Nephron progenitor cell (in vitro differentiated cells): ENCODE measurements around the gene ERG.

Source experiments
- DNase-seq: peaks from one replicate; pipeline ENCODE4 v3.0.0; 2021
- H3K27ac Mint-ChIP-seq: 2 replicates; pipeline ENCODE4 v1.8.0; 2021; ENCODE audit warnings: mild to moderate bottlenecking, moderate library complexity, mixed read lengths
- H3K27me3 Mint-ChIP-seq: 2 replicates; pipeline ENCODE4 v1.8.0; 2021; ENCODE audit warnings: mild to moderate bottlenecking, low read depth, mixed read lengths; ENCODE audit not compliant: poor library complexity
- H3K36me3 Mint-ChIP-seq: 2 replicates; pipeline ENCODE4 v1.8.0; 2021; ENCODE audit warnings: low read depth, mixed read lengths
- H3K4me1 Mint-ChIP-seq: 2 replicates; pipeline ENCODE4 v1.8.0; 2021; ENCODE audit warnings: mixed read lengths
- H3K4me3 Mint-ChIP-seq: 2 replicates; pipeline ENCODE4 v1.8.0; 2021; ENCODE audit warnings: mild to moderate bottlenecking, moderate library complexity, mixed read lengths
- H3K9me3 Mint-ChIP-seq: 2 replicates; pipeline ENCODE4 v1.8.0; 2021; ENCODE audit warnings: mild to moderate bottlenecking, moderate library complexity, mixed read lengths
- TF ChIP-seq, protein P1 (sequence below): fragments of 200-600 bp; sonication (generic); IDR thresholded peaks from 2 replicates; pipeline ENCODE4 v1.5.0; 2021; ENCODE audit warnings: antibody characterized with exemption

ERG gene

DNA sequence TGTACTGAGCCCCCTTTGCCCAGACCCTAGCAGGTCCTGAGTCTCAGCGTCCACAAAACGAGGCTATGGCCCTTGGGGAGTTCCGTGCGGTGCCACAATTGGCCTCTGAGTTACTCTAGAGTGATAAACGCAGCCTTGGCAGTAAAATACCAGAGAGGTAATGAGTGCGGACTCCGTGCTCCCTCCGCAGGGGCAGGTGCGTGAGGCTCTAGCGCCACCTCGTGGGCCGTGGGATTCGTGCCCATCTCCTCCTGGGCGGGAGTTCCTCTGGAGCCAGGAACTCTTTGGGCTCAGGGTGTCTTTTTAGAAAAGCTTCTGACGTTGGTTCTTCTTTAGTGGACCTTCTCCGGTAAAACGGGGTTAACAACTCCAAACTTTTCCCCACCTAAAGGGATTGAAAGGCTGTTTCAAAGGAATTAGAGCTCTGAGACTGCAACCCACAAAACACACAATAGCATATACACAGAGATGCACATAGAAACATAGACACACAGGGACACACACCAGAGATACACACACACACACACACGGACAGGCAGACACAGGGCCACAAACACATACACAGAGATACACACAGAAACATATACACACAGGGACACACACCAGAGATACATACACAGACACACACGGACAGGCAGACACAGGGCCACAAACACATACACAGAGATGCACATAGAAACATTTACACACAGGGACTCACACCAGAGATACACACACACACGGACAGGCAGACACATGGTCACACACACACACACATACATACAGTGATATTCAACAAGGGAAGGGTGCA, 142.1 kb downstream of the ERG start:
- H3K27ac Mint-ChIP-seq = no peak overlapping the region
- H3K4me3 Mint-ChIP-seq = no peak overlapping the region
- peaks cover 18% of the 10 kb centered on the region for H3K27me3 Mint-ChIP-seq
- H3K9me3 Mint-ChIP-seq = no peaks in the 10 kb centered on the region
- no peaks in the 10 kb centered on the region for H3K36me3 Mint-ChIP-seq
- H3K4me1 Mint-ChIP-seq = peaks cover 43% of the 10 kb centered on the region
- DNase-seq = peak; percentile 93
- TF ChIP-seq, protein P1, sequence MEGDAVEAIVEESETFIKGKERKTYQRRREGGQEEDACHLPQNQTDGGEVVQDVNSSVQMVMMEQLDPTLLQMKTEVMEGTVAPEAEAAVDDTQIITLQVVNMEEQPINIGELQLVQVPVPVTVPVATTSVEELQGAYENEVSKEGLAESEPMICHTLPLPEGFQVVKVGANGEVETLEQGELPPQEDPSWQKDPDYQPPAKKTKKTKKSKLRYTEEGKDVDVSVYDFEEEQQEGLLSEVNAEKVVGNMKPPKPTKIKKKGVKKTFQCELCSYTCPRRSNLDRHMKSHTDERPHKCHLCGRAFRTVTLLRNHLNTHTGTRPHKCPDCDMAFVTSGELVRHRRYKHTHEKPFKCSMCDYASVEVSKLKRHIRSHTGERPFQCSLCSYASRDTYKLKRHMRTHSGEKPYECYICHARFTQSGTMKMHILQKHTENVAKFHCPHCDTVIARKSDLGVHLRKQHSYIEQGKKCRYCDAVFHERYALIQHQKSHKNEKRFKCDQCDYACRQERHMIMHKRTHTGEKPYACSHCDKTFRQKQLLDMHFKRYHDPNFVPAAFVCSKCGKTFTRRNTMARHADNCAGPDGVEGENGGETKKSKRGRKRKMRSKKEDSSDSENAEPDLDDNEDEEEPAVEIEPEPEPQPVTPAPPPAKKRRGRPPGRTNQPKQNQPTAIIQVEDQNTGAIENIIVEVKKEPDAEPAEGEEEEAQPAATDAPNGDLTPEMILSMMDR = peak; percentile 99

DNA sequence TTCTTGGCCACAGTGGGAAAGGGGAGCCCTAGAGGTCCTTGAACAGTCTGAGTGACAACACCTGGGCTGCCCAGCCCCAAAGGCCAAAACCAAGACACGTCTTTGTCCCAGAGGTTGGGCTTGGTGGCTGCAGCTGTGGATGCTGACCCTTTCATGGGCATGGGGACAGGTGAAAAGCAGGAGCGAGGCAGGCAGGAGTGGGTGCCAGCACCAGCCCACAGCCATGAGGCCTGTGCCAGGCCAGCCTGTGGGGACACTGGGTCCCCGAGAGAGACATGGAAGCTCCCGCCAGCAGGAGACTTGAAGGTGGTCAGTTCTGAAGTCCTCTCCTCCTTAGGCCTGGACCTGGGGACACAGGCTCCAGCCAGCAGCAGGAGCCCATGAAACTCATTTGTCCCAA, 142.9 kb downstream of the ERG start:
- Mint-ChIP-seq H3K27ac (no peak overlapping the region), H3K4me3 (no peak overlapping the region), H3K4me1 (peaks cover 48% of the 10 kb centered on the region), H3K27me3 (peaks cover 14% of the 10 kb centered on the region), H3K9me3 (peaks cover 2% of the 10 kb centered on the region), H3K36me3 (no peaks in the 10 kb centered on the region)
- TF ChIP-seq, protein P1 = no peak
- DNase-seq = no peak

DNA sequence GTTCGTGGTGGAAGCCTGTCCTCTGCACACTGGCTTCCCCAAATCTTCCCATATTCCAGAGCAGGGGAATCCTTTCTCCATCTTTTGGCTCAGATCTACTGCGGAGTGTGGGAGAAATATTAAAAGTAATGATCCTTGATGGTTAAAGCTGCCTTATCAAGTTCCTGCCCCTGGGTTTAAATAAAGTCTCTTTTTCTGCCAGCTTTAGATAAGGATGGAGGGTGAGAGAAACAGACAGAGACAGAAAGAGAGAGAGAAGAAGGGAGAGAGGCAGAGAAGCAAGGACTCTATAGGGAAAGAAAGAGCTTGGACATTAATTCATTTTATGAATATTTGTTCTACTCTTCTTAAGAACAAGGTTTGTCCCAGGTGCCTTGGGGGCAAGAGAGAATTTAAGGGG, 143.5 kb downstream of the ERG start:
- DNase-seq = no peak
- no peak overlapping the region for H3K4me3 Mint-ChIP-seq
- H3K27me3 Mint-ChIP-seq = peaks cover 9% of the 10 kb centered on the region
- no peaks in the 10 kb centered on the region for H3K36me3 Mint-ChIP-seq
- peaks cover 7% of the 10 kb centered on the region for H3K9me3 Mint-ChIP-seq
- TF ChIP-seq, protein P1 = no peak
- peaks cover 54% of the 10 kb centered on the region for H3K4me1 Mint-ChIP-seq
- no peak overlapping the region for H3K27ac Mint-ChIP-seq

DNA sequence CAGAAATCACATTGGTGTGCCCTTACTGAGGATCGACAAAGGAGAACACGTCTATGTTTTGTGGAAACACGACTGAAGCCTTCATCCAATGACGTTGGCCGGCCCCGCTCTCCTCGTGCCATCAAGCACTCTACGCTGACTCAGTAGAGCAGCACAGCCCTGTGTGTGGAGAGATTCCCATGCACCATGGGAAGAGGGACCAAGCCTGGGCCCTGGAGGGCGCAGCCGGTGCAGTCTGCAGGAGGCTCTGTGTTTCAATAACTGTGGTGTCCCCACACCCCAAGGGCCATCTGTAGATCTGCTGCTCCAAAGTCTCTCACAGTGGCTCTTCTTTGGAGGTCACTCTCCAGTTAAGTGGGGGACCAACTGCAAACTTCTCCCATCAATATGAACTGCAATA, 144.0 kb downstream of the ERG start:
- no peak for DNase-seq
- Mint-ChIP-seq H3K4me1 (peaks cover 59% of the 10 kb centered on the region), H3K27me3 (peaks cover 5% of the 10 kb centered on the region), H3K9me3 (peaks cover 7% of the 10 kb centered on the region), H3K27ac (no peak overlapping the region), H3K36me3 (no peaks in the 10 kb centered on the region), H3K4me3 (no peak overlapping the region)
- TF ChIP-seq, protein P1 = no peak

DNA sequence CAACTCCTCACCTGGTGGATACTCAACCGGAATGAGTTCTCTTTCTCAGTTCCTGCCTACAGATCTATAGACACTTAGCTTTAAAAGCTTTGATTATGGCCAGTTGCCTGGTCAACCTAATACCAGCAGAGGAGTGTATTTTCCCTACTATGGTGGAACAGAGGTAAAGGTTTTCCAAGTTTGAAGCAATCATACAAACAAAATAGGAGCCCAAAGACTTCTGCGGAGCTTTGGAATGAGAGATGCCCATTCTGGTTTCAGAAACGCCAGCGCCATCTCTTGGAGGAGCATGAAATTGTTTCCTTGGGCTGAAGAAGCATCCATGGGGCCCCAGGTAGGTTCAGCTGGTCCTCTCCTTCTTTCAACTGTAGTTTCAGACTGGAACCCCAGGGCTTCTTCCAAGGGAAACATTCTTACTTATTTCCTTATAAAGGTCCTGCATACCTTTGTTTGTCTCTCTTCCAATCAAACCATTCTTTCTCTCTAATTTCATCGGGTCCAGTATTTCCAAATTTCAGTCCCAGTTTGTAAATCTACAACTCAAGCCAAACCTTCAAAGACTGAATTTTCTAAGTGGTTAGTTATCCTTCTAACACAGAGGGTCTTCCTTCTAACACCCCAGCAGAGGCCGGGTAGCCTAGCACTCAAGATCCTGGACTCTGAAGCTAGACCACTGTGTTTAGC, 145.6 kb downstream of the ERG start:
- Mint-ChIP-seq H3K27ac (no peak overlapping the region), H3K4me1 (peaks cover 73% of the 10 kb centered on the region), H3K4me3 (no peak overlapping the region), H3K36me3 (no peaks in the 10 kb centered on the region), H3K27me3 (peaks cover 3% of the 10 kb centered on the region), H3K9me3 (peaks cover 7% of the 10 kb centered on the region)
- peak; percentile 69 for DNase-seq
- TF ChIP-seq, protein P1 = peak; percentile 76
